Measurements from ENCODE around the gene PSAP. TPM values are rescaled to one million over a fixed set of nuclear protein-coding genes. Genes with fewer than 3 reads are reported as not detected.

The PSAP gene
- total and polyA plus RNA-seq, 2 experiments from 2014 or later, result 151 to 391 TPM

- Mint-ChIP-seq H3K4me1 (peaks cover 14% of the 10 kb centered on the region), H3K4me3 (no peak overlapping the region), H3K27me3 (ENCODE audit: insufficient read depth, low read depth, poor library complexity) (peaks cover 4% of the 10 kb centered on the region), H3K27ac (no peak overlapping the region), H3K36me3 (ENCODE audit: low read depth) (no peaks in the 10 kb centered on the region; the same call in 1 of the 3 replicates), H3K9me3 (peaks cover under 1% of the 10 kb centered on the region)
- Histone ChIP-seq H3K4me2 (no peak overlapping the region), H3K27me3 (ENCODE audit: insufficient read depth) (no peaks in the 10 kb centered on the region), H3F3A (replicated peaks; ENCODE audit: low read depth) (no peaks in the 10 kb centered on the region), H3K4me1 (ENCODE audit: insufficient read depth) (no peaks in the 10 kb centered on the region), H3K36me3 (ENCODE audit: insufficient read depth) (no peaks in the 10 kb centered on the region), H3K79me2 (replicated peaks; ENCODE audit: insufficient read depth) (no peaks in the 10 kb centered on the region), H3K9me2 (ENCODE audit: insufficient read depth) (no peaks in the 10 kb centered on the region), H2AFZ (no peak overlapping the region), H3K27ac (ENCODE audit: low read depth) (no peak overlapping the region), H4K20me1 (replicated peaks; ENCODE audit: insufficient read depth) (no peaks in the 10 kb centered on the region), H3K4me3 (no peak overlapping the region)
- TF ChIP-seq POLR2AphosphoS5 (IDR thresholded peaks at IDR 0.05; ENCODE audit: low read depth) (no peak), NANOG (IDR thresholded peaks at IDR 0.05; ENCODE audit: borderline replicate concordance) (no peak), EZH2 (IDR thresholded peaks at IDR 0.05; ENCODE audit: low read depth, unreplicated experiment) (no peak), ZNF462 (CRISPR knock-in tag; IDR thresholded peaks at IDR 0.05) (no peak), JUNB (IDR thresholded peaks at IDR 0.05; ENCODE audit: unreplicated experiment) (no peak), CTCF (conservative IDR thresholded peaks at IDR 0.05; ENCODE audit: low read depth in 2 of 2) (no peak), CREB1 (CRISPR knock-in tag; IDR thresholded peaks at IDR 0.05; ENCODE audit: low read depth) (no peak), EZH2phosphoT487 (IDR thresholded peaks at IDR 0.05; ENCODE audit: unreplicated experiment) (no peak), STAT1 (IDR thresholded peaks at IDR 0.05; ENCODE audit: unreplicated experiment) (no peak), REST (IDR thresholded peaks at IDR 0.05; ENCODE audit: unreplicated experiment) (no peak), ZNF331 (CRISPR knock-in tag; IDR thresholded peaks at IDR 0.05; ENCODE audit: low read depth) (no peak)
- TF ChIP-seq, protein P1, sequence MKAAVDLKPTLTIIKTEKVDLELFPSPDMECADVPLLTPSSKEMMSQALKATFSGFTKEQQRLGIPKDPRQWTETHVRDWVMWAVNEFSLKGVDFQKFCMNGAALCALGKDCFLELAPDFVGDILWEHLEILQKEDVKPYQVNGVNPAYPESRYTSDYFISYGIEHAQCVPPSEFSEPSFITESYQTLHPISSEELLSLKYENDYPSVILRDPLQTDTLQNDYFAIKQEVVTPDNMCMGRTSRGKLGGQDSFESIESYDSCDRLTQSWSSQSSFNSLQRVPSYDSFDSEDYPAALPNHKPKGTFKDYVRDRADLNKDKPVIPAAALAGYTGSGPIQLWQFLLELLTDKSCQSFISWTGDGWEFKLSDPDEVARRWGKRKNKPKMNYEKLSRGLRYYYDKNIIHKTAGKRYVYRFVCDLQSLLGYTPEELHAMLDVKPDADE (IDR thresholded peaks at IDR 0.05), result no peak
- no peak for ATAC-seq
- no peak for DNase-seq (ENCODE audit: low spot score)
Observed at GRCh38 chr10:71863203-71863602, 12.2 kb upstream of the PSAP start.
